Right lobe of liver (tissue), 4 donors: Measurements from ENCODE around the gene PGBD2.

ENCODE experiments used
- POLR2A ChIP-seq: fragments of 450-650 bp; IDR thresholded peaks from one replicate; pipeline ENCODE4 v1.6.1; 2017; ENCODE audit warnings: antibody characterized with exemption, mild to moderate bottlenecking
- TF ChIP-seq, protein P1 (sequence below), 4 donors: fragments of 200-600 bp in 3 of 4; fragments of 450-650 bp in 1 of 4; IDR thresholded peaks; one replicate each; pipeline versions ENCODE4 v1.5.1 to v1.8.0; 2016 to 2022; ENCODE audit warnings: antibody characterized with exemption in 4 of 4, mild to moderate bottlenecking in 2 of 4
- donor health status: DM: no; HTN: no; CAD: no.
- donor health status: DM: no; HTN: no; CAD: no.
- donor health status: DM: no; HTN: yes; CAD: no.

DNA sequence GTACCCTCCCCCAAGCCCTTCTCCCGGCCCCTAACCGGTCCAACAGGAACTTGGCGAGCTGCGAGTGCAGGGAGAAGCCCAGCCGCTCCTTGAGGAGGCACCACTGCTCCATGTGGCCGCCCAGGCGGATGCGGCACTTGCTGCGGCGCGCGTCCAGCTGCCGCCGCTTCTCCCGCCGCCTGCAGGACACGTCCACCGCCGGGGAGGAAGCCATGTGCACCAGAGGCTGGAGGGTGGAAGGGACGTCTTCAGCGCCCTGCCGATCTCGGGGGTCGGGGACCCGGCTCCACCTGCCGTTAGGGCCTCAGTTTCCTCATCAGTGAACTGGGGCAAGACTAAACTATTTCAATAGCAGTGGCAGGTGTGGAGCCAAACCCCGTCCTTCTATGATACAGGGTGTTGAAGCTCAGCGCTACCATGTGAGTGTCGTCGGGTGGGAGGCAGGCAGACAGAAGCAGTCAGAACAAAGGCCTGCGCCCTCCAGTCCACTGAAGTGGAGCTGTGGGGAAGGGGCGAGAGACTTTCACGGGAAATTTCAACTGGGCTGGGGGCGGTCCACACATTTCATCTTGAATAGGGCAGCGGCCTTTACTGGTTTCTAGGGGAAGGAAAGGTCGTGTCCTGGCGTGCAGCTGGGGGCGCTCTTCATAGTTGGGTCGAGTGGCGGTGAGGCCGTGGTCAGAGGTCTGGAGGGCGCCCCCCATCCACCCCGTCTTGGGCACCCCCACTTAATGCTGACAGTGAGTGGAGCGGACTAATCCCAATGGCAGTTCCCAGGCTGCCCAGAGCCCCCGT is 47.7 kb upstream of the PGBD2 start:
- no peak for TF ChIP-seq POLR2A
- TF ChIP-seq, protein P1, sequence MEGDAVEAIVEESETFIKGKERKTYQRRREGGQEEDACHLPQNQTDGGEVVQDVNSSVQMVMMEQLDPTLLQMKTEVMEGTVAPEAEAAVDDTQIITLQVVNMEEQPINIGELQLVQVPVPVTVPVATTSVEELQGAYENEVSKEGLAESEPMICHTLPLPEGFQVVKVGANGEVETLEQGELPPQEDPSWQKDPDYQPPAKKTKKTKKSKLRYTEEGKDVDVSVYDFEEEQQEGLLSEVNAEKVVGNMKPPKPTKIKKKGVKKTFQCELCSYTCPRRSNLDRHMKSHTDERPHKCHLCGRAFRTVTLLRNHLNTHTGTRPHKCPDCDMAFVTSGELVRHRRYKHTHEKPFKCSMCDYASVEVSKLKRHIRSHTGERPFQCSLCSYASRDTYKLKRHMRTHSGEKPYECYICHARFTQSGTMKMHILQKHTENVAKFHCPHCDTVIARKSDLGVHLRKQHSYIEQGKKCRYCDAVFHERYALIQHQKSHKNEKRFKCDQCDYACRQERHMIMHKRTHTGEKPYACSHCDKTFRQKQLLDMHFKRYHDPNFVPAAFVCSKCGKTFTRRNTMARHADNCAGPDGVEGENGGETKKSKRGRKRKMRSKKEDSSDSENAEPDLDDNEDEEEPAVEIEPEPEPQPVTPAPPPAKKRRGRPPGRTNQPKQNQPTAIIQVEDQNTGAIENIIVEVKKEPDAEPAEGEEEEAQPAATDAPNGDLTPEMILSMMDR (IDR thresholded peaks at IDR 0.05): peak; percentile 24 to 35 (median 34)
